ENCODE data around the gene POLR3A. TPM values are rescaled to one million over a fixed set of nuclear protein-coding genes. Genes with fewer than 3 reads are reported as not detected.

POLR3A gene
- total RNA-seq, 1 donor from 2014 or later = 18.8 TPM

DNA sequence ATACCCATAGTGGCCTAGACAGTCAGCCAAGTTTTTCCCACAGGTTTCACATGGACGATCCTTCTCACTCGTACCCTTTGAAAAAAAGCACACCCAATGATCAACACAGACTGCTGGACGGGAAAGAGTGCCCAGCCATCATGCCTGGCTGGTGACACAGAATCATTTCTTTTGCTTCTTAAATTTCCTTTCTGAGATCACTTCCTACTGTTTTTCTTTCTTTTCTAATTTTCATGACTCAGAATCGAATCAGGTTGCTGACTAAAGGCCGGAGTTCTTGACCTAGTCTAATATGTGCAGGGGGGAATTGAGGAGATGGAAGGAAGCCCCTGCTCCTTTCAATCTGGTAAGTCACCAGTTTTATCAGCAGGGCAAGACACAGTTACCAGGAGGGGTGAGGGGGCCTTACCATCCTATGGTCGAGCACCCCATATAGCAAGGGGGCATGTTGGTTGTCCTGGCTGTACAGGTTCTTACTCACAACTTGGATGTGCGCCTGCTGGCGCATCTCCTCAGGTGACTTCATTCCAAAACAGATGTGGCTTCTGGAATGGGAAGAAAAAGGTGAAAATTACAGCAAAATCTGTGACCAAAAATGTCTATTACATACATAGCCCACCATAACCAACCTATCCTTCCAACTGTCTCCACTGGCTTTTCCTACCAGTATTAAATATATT is 3.5 kb downstream of the POLR3A start:
- H3K27me3 ChIP-seq (ENCODE audit: control insufficient read depth in 3 of 3, insufficient read depth in 3 of 3, low read length in 3 of 3) = no peaks in the 10 kb centered on the region
- no peak overlapping the region for H3K9ac ChIP-seq (ENCODE audit: low read depth in 1 of 3, low read length in 3 of 3)
- H3K9me3 ChIP-seq (ENCODE audit: control insufficient read depth in 3 of 3, low read length in 3 of 3) = no peaks in the 10 kb centered on the region
- H3K4me1 ChIP-seq (ENCODE audit: control insufficient read depth in 3 of 3, insufficient read depth in 3 of 3, low read length in 3 of 3) = peaks cover 18 to 28% (median 21%) of the 10 kb centered on the region in 3 donors
- H3K4me3 ChIP-seq (ENCODE audit: low read length in 3 of 3) = no peak overlapping the region
- no peak overlapping the region for H3K27ac ChIP-seq (ENCODE audit: low read depth, low read length)
- peaks cover 43 to 55% (median 45%) of the 10 kb centered on the region in 3 donors for H3K36me3 ChIP-seq (ENCODE audit: control insufficient read depth in 3 of 3, insufficient read depth in 3 of 3, low read length in 3 of 3)

DNA sequence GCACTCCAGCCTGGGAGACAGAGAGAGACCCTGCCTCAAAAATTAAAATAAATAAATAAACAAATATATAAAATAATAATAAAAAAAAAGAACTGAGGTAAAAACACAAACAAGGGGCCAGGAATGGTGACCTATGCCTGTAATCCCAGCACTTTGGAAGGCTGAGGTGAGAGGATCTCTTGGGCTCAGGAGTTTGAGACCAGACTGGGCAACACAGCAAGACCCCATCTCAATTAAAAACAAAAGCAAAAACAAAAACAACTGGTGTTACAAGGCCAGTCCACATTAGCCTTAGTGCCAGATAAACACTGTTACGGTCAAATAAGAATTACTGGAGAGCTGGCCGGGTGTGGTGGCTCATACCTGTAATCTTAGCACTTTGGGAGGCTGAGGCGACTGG is 5.6 kb downstream of the POLR3A start:
- no peak overlapping the region for H3K9ac ChIP-seq (ENCODE audit: low read depth in 1 of 3, low read length in 3 of 3)
- peaks cover 11 to 16% (median 11%) of the 10 kb centered on the region in 3 donors for H3K4me1 ChIP-seq (ENCODE audit: control insufficient read depth in 3 of 3, insufficient read depth in 3 of 3, low read length in 3 of 3)
- peaks cover 50 to 65% (median 55%) of the 10 kb centered on the region in 3 donors for H3K36me3 ChIP-seq (ENCODE audit: control insufficient read depth in 3 of 3, insufficient read depth in 3 of 3, low read length in 3 of 3)
- no peak overlapping the region for H3K4me3 ChIP-seq (ENCODE audit: low read length in 3 of 3)
- no peak overlapping the region for H3K27ac ChIP-seq (ENCODE audit: low read depth, low read length)
- H3K27me3 ChIP-seq (ENCODE audit: control insufficient read depth in 3 of 3, insufficient read depth in 3 of 3, low read length in 3 of 3) = no peaks in the 10 kb centered on the region
- H3K9me3 ChIP-seq (ENCODE audit: control insufficient read depth in 3 of 3, low read length in 3 of 3) = no peaks in the 10 kb centered on the region

DNA sequence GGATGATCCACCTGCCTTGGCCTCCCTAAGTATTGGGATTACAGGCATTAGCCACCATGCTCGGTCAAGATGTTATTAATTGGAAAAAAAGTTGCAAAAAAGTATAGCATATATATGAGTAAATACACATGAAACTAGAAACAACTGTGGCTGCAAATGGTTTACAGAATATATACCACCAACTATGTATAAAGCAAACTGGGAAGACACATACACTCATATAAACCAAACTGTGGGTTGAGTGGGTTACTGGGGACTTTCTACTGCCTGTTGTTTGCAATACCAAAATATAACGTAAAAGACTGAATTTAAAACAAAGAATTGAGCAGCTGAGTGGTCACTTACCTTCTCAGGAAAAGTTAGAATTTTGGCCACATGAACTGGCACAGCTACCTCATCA is 8.1 kb downstream of the POLR3A start:
- H3K4me3 ChIP-seq (ENCODE audit: low read length in 3 of 3) = no peak overlapping the region
- H3K9ac ChIP-seq (ENCODE audit: low read depth in 1 of 3, low read length in 3 of 3) = no peak overlapping the region
- no peaks in the 10 kb centered on the region for H3K4me1 ChIP-seq (ENCODE audit: control insufficient read depth in 3 of 3, insufficient read depth in 3 of 3, low read length in 3 of 3)
- H3K9me3 ChIP-seq (ENCODE audit: control insufficient read depth in 3 of 3, low read length in 3 of 3) = no peaks in the 10 kb centered on the region
- no peak overlapping the region for H3K27ac ChIP-seq (ENCODE audit: low read depth, low read length)
- peaks cover 59 to 83% (median 74%) of the 10 kb centered on the region in 3 donors for H3K36me3 ChIP-seq (ENCODE audit: control insufficient read depth in 3 of 3, insufficient read depth in 3 of 3, low read length in 3 of 3)
- no peaks in the 10 kb centered on the region for H3K27me3 ChIP-seq (ENCODE audit: control insufficient read depth in 3 of 3, insufficient read depth in 3 of 3, low read length in 3 of 3)

GRCh38 chr10:78019264-78019663 is 10.1 kb downstream of the POLR3A start:
- Histone ChIP-seq H3K9ac (ENCODE audit: low read depth in 1 of 3, low read length in 3 of 3) (no peak overlapping the region), H3K27me3 (ENCODE audit: control insufficient read depth in 3 of 3, insufficient read depth in 3 of 3, low read length in 3 of 3) (no peaks in the 10 kb centered on the region), H3K4me1 (ENCODE audit: control insufficient read depth in 3 of 3, insufficient read depth in 3 of 3, low read length in 3 of 3) (no peaks in the 10 kb centered on the region), H3K27ac (ENCODE audit: low read depth, low read length) (no peak overlapping the region), H3K4me3 (ENCODE audit: low read length in 3 of 3) (no peak overlapping the region), H3K9me3 (ENCODE audit: control insufficient read depth in 3 of 3, low read length in 3 of 3) (no peaks in the 10 kb centered on the region), H3K36me3 (ENCODE audit: control insufficient read depth in 3 of 3, insufficient read depth in 3 of 3, low read length in 3 of 3) (peaks cover 43 to 73% (median 67%) of the 10 kb centered on the region in 3 donors)

- no peaks in the 10 kb centered on the region for H3K9me3 ChIP-seq (ENCODE audit: control insufficient read depth in 3 of 3, low read length in 3 of 3)
- no peak overlapping the region for H3K9ac ChIP-seq (ENCODE audit: low read depth in 1 of 3, low read length in 3 of 3)
- H3K27me3 ChIP-seq (ENCODE audit: control insufficient read depth in 3 of 3, insufficient read depth in 3 of 3, low read length in 3 of 3) = no peaks in the 10 kb centered on the region
- H3K4me1 ChIP-seq (ENCODE audit: control insufficient read depth in 3 of 3, insufficient read depth in 3 of 3, low read length in 3 of 3) = no peaks in the 10 kb centered on the region
- peaks cover 45 to 74% (median 70%) of the 10 kb centered on the region in 3 donors for H3K36me3 ChIP-seq (ENCODE audit: control insufficient read depth in 3 of 3, insufficient read depth in 3 of 3, low read length in 3 of 3)
- no peak overlapping the region for H3K4me3 ChIP-seq (ENCODE audit: low read length in 3 of 3)
- H3K27ac ChIP-seq (ENCODE audit: low read depth, low read length) = no peak overlapping the region
Measured at GRCh38 chr10:78017856-78018255, 11.5 kb downstream of the POLR3A start.

GRCh38 chr10:78015546-78015945 is 13.8 kb downstream of the POLR3A start:
- Histone ChIP-seq H3K9ac (ENCODE audit: low read depth in 1 of 3, low read length in 3 of 3) (no peak overlapping the region), H3K4me1 (ENCODE audit: control insufficient read depth in 3 of 3, insufficient read depth in 3 of 3, low read length in 3 of 3) (no peaks in the 10 kb centered on the region), H3K27ac (ENCODE audit: low read depth, low read length) (peak overlapping the region; percentile 57), H3K4me3 (ENCODE audit: low read length in 3 of 3) (no peak overlapping the region), H3K27me3 (ENCODE audit: control insufficient read depth in 3 of 3, insufficient read depth in 3 of 3, low read length in 3 of 3) (no peaks in the 10 kb centered on the region), H3K9me3 (ENCODE audit: control insufficient read depth in 3 of 3, low read length in 3 of 3) (no peaks in the 10 kb centered on the region), H3K36me3 (ENCODE audit: control insufficient read depth in 3 of 3, insufficient read depth in 3 of 3, low read length in 3 of 3) (peaks cover 40 to 73% (median 71%) of the 10 kb centered on the region in 3 donors)

- no peaks in the 10 kb centered on the region for H3K27me3 ChIP-seq (ENCODE audit: control insufficient read depth in 3 of 3, insufficient read depth in 3 of 3, low read length in 3 of 3)
- H3K4me3 ChIP-seq (ENCODE audit: low read length in 3 of 3) = no peak overlapping the region
- H3K36me3 ChIP-seq (ENCODE audit: control insufficient read depth in 3 of 3, insufficient read depth in 3 of 3, low read length in 3 of 3) = peaks cover 45 to 76% (median 74%) of the 10 kb centered on the region in 3 donors
- no peaks in the 10 kb centered on the region for H3K4me1 ChIP-seq (ENCODE audit: control insufficient read depth in 3 of 3, insufficient read depth in 3 of 3, low read length in 3 of 3)
- H3K27ac ChIP-seq (ENCODE audit: low read depth, low read length) = no peak overlapping the region
- H3K9ac ChIP-seq (ENCODE audit: low read depth in 1 of 3, low read length in 3 of 3) = no peak overlapping the region
- H3K9me3 ChIP-seq (ENCODE audit: control insufficient read depth in 3 of 3, low read length in 3 of 3) = no peaks in the 10 kb centered on the region
Measured at GRCh38 chr10:78013564-78013963, 15.8 kb downstream of the POLR3A start.

DNA sequence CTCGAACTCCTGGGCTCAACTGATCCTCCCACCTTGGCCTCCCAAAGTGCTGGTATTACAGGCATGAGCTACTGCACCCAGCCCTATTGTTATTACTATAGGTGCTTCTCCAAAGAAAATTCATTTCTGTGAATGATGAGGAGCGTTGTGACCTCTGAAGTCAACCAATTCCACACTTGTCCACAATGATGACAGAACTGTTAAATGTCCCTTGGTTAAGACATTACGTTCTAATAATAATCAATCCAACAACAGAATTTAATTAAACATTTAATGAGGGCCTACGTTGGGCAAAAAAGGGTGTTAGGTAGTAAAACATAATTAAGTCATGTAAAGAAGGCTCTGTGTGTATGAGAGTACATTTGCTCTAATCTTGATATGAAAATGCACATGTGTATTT is 18.2 kb downstream of the POLR3A start:
- Histone ChIP-seq H3K27me3 (ENCODE audit: control insufficient read depth in 3 of 3, insufficient read depth in 3 of 3, low read length in 3 of 3) (no peaks in the 10 kb centered on the region), H3K4me1 (ENCODE audit: control insufficient read depth in 3 of 3, insufficient read depth in 3 of 3, low read length in 3 of 3) (no peaks in the 10 kb centered on the region), H3K9ac (ENCODE audit: low read depth in 1 of 3, low read length in 3 of 3) (no peak overlapping the region), H3K9me3 (ENCODE audit: control insufficient read depth in 3 of 3, low read length in 3 of 3) (no peaks in the 10 kb centered on the region), H3K27ac (ENCODE audit: low read depth, low read length) (no peak overlapping the region), H3K36me3 (ENCODE audit: control insufficient read depth in 3 of 3, insufficient read depth in 3 of 3, low read length in 3 of 3) (peaks cover 44 to 75% (median 70%) of the 10 kb centered on the region in 3 donors), H3K4me3 (ENCODE audit: low read length in 3 of 3) (no peak overlapping the region)

DNA sequence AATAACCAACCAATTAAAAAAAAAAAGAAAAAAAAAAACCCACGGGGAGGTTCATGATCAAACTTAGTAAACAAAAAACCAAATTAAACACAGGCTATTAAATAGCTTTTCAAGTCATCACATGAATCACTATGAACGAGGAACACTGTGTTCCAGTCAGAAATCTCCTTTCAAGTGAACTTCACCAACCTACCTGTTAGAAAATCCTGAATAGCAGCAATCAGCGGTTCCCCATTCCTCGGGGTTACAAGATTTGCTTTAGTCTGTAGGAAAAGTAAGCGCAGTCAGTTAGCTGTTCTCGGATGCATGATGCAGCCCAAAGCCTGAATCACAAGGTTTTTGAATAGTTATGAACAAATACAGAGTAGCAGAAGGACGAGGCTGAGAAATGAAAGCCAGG is 19.0 kb downstream of the POLR3A start:
- H3K4me1 ChIP-seq (ENCODE audit: control insufficient read depth in 3 of 3, insufficient read depth in 3 of 3, low read length in 3 of 3) = no peaks in the 10 kb centered on the region
- no peak overlapping the region for H3K9ac ChIP-seq (ENCODE audit: low read depth in 1 of 3, low read length in 3 of 3)
- H3K27ac ChIP-seq (ENCODE audit: low read depth, low read length) = no peak overlapping the region
- H3K4me3 ChIP-seq (ENCODE audit: low read length in 3 of 3) = no peak overlapping the region
- H3K9me3 ChIP-seq (ENCODE audit: control insufficient read depth in 3 of 3, low read length in 3 of 3) = no peaks in the 10 kb centered on the region
- peaks cover 49 to 77% (median 72%) of the 10 kb centered on the region in 3 donors for H3K36me3 ChIP-seq (ENCODE audit: control insufficient read depth in 3 of 3, insufficient read depth in 3 of 3, low read length in 3 of 3)
- H3K27me3 ChIP-seq (ENCODE audit: control insufficient read depth in 3 of 3, insufficient read depth in 3 of 3, low read length in 3 of 3) = no peaks in the 10 kb centered on the region

DNA sequence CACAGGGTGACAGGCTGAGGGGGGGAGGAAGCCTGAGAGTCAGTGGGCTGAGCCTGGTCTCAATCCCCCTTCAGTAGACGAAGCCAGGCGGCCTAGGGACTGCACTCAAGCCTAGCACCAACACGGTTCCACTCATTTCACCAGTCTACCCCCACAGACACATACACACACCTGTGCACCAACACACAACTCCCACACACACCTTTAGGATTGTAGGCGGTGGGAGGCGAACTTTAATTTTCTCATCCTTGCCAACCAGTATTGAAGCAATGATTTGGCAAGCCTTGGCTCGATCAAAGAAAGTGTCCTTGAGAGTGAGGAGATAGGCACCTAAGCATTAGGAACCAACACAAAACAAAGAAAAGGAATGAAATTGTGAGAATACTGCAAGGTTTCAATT is 19.7 kb downstream of the POLR3A start:
- no peak overlapping the region for H3K4me3 ChIP-seq (ENCODE audit: low read length in 3 of 3)
- H3K27me3 ChIP-seq (ENCODE audit: control insufficient read depth in 3 of 3, insufficient read depth in 3 of 3, low read length in 3 of 3) = no peaks in the 10 kb centered on the region
- H3K9me3 ChIP-seq (ENCODE audit: control insufficient read depth in 3 of 3, low read length in 3 of 3) = no peaks in the 10 kb centered on the region
- H3K9ac ChIP-seq (ENCODE audit: low read depth in 1 of 3, low read length in 3 of 3) = no peak overlapping the region
- H3K4me1 ChIP-seq (ENCODE audit: control insufficient read depth in 3 of 3, insufficient read depth in 3 of 3, low read length in 3 of 3) = peaks cover 0 to 1% (median under 1%) of the 10 kb centered on the region in 3 donors
- H3K36me3 ChIP-seq (ENCODE audit: control insufficient read depth in 3 of 3, insufficient read depth in 3 of 3, low read length in 3 of 3) = peaks cover 54 to 79% (median 74%) of the 10 kb centered on the region in 3 donors
- H3K27ac ChIP-seq (ENCODE audit: low read depth, low read length) = no peak overlapping the region

Data from skeletal muscle tissue (tissue), 4 donors.